GM12865 (cell line): ENCODE results near the gene TIMP3.

Experiments used
- DNase-seq: peaks from one replicate; pipeline ENCODE4 v3.0.0; 2010; ENCODE audit warnings: low read depth
- H3K4me3 ChIP-seq: 2 replicates; pipeline ENCODE4 v1.5.1; 2011; ENCODE audit warnings: mild to moderate bottlenecking, low read depth, low read length, control low read depth
- TF ChIP-seq, protein P1 (sequence below): IDR thresholded peaks from 2 replicates; pipeline ENCODE4 v1.5.1; 2011; ENCODE audit warnings: low read length, control low read depth, low read depth, inconsistent platforms; ENCODE audit not compliant: insufficient read depth; ENCODE audit errors: missing control alignments

TIMP3 gene

DNA sequence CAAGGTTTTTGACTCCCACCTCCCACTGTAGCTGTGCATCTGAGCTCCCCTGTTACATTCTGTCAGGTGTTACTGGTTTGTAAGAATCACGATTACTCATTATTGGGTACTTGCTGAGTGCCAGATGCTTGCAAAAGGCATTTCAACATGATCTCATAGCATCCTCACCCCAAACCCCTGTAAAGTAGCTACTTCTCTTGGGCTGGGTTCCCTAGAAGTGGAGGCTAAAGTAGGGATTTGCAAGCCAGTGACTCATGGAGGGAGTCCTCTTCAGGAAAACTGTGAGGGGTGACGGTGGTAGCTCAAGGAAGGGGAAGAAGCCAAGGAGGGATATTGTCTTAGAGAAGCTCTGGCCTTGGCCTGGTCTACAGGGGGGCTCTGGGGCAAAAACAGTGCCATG is 78.6 kb downstream of the TIMP3 start:
- TF ChIP-seq, protein P1, sequence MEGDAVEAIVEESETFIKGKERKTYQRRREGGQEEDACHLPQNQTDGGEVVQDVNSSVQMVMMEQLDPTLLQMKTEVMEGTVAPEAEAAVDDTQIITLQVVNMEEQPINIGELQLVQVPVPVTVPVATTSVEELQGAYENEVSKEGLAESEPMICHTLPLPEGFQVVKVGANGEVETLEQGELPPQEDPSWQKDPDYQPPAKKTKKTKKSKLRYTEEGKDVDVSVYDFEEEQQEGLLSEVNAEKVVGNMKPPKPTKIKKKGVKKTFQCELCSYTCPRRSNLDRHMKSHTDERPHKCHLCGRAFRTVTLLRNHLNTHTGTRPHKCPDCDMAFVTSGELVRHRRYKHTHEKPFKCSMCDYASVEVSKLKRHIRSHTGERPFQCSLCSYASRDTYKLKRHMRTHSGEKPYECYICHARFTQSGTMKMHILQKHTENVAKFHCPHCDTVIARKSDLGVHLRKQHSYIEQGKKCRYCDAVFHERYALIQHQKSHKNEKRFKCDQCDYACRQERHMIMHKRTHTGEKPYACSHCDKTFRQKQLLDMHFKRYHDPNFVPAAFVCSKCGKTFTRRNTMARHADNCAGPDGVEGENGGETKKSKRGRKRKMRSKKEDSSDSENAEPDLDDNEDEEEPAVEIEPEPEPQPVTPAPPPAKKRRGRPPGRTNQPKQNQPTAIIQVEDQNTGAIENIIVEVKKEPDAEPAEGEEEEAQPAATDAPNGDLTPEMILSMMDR: no peak
- no peak for DNase-seq
- H3K4me3 ChIP-seq: no peak overlapping the region

DNA sequence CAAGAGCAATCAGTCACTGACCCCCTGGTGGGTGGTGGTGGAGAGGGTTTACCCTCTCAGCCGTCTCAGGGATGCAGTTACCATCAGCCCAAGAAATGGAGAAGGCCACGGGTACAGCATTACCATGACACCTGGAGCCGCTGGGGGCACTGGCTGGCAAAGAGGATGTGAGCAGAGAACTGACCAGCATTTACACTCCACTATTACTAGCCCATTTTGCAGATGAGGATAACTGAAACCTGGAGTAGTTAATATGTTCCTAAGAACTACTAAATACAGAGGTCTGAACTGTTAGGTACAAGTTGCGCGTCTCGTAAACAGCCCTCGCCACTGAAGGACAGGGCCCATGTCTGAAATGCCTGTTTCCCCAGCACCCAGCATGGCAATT is 79.0 kb downstream of the TIMP3 start:
- no peak for DNase-seq
- TF ChIP-seq, protein P1: no peak
- no peak overlapping the region for H3K4me3 ChIP-seq

DNA sequence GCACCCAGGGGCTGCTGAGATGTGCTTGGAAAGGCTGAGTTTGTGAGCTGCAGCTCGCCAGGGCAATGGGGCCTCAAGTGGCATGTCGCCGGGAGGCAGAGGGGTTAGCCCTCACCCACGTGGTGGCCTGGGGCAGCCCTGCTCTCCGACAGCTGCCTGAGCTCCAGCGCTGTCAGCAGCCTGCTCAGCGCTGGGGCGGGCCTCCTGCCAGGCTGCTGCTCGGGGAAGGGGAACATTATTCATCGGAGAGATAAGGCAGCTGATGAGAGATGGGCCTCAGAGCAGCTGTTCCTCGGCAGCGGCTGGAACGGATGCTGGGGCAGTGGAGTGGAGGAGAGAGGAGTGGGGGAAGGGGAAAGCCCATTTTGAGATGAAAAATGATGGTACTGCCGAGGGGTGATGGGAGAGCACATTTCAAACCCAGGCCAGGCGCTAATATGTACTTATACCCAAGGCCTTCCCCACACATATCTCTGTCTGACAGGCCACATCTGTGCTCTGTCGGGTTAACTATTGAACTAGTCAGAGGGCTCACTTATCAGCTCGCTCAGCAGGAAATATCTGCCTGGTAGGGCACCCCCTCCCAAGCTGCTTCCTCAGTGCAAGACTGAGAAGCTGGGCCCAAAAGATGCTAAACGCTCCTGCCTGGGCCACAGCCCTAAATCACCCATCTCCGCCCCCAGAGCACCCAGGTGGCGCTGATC is 79.5 kb downstream of the TIMP3 start:
- no peak overlapping the region for H3K4me3 ChIP-seq
- TF ChIP-seq, protein P1: no peak
- DNase-seq: no peak

DNA sequence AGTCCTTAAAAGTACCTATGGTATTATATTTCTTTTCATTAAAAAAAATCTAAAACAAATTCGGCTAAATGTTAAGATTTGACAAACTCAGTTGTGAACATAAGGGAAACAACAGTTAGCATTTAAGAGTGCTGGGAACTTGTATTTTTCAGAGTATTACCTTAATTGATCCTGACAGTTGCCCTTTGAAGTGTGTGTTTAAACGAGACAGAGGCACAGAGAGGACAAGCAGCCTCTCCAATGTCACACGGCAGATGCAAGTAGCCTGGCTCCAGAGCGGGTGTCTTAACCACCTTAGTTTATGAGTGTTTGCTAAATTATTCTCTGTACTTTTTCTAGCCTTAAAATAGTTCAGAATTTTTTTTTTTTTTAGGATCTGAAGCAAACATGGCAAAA is 80.9 kb downstream of the TIMP3 start:
- no peak overlapping the region for H3K4me3 ChIP-seq
- TF ChIP-seq, protein P1: no peak
- no peak for DNase-seq

DNA sequence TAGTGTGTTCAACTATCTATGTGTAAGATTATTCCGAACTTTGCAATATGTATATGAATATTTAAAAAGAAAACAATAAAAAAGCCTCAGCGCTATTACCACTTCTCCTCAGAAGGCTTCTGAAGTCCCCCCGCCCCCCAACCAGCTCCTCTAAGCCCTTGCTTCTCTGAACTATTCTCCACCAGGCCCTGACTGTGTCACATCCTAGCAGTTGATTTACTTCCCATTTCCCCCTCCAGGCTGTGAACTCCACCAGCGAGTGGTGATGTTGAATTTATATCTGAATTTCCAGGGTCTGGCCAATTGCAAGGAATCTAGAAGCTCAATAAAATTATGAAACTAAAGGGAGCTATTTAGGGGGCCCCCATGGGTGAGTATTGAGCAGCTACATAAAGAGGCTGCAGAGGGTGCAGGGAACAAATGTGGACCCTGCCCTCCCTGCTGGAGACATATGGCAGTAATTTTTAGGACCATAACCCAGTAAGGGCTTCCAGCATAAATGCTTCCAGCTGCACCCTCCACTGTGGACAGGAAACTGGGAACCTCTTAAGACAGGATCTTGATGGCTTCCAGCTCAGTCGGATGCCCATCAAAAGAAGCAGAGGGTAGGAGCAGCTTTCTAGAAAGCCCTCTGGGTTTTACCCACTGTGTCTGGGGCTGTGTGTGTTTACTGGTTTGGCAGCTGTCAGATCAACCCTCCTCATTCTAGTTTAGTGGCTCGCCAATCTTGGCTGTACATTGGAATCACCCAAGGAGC is 81.4 kb downstream of the TIMP3 start:
- TF ChIP-seq, protein P1: no peak
- no peak overlapping the region for H3K4me3 ChIP-seq
- no peak for DNase-seq

DNA sequence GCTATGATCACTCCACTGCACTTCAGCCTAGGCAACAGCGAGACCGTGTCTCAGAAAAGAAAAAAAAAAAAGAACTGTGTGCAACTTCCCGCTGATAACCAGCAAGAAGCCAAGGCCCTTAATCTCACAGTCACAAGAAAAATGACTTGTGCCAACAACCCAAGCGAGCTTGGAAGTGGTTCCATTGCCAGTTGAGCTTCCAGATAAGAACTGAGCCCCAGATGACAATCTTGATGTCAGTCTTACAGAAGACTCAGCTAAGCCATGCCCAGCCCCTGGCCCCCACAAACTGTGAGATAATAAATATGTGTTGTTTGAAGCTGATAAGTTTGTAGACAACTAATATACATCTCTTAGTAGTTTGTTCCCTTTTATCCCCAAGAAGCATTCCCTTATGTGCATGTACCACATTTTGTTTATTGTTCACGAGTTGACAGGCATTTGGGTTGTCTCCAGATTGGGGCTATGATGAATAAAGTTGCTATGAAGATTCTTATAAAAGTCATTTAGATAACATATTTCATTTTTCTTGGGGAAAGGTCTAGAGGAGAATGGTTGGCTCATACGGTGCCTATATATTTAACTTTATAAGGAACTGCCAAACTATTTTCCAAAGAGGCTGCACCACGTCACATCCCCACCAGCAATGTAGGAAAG is 85.9 kb downstream of the TIMP3 start:
- TF ChIP-seq, protein P1: no peak
- no peak for DNase-seq
- no peak overlapping the region for H3K4me3 ChIP-seq
